GM23248 (cell line): Measurements from ENCODE around the gene CACNA1C. TPM values are rescaled to one million over a fixed set of nuclear protein-coding genes. Genes with fewer than 3 reads are reported as not detected.

Source experiments
- DNase-seq: peaks from one replicate; pipeline ENCODE4 v3.0.0-alpha.2; 2015
- H2AFZ ChIP-seq: fragments of 200-600 bp; sonication (generic); 2 replicates; pipeline ENCODE4 v1.6.1; 2016; ENCODE audit warnings: antibody characterized with exemption
- H3F3A ChIP-seq: fragments of 200-600 bp; sonication (generic); 2 replicates; pipeline ENCODE4 v1.6.1; 2016; ENCODE audit warnings: mild to moderate bottlenecking, antibody characterized with exemption, mixed run types; ENCODE audit not compliant: insufficient read depth
- H3K27ac ChIP-seq: fragments of 200-600 bp; sonication (generic); 2 replicates; pipeline ENCODE4 v1.5.1; 2016; ENCODE audit warnings: mild to moderate bottlenecking
- H3K27me3 ChIP-seq: fragments of 200-600 bp; sonication (generic); replicated peaks from 2 replicates; pipeline ENCODE4 v1.6.1; 2016; ENCODE audit warnings: mild to moderate bottlenecking; ENCODE audit not compliant: insufficient read depth
- H3K36me3 ChIP-seq: fragments of 200-600 bp; sonication (generic); 2 replicates; pipeline ENCODE4 v1.6.1; 2016; ENCODE audit warnings: low read depth, mild to moderate bottlenecking
- H3K4me1 ChIP-seq: fragments of 200-600 bp; sonication (generic); 2 replicates; pipeline ENCODE4 v1.6.1; 2016; ENCODE audit warnings: mild to moderate bottlenecking; ENCODE audit not compliant: insufficient read depth
- H3K4me2 ChIP-seq: fragments of 200-600 bp; sonication (generic); one replicate; pipeline ENCODE4 v1.6.1; 2016; ENCODE audit warnings: mild to moderate bottlenecking; ENCODE audit not compliant: unreplicated experiment
- H3K4me3 ChIP-seq: fragments of 200-600 bp; sonication (generic); 2 replicates; pipeline ENCODE4 v1.5.1; 2016; ENCODE audit warnings: mild to moderate bottlenecking
- H3K79me2 ChIP-seq: fragments of 200-600 bp; sonication (generic); 2 replicates; pipeline ENCODE4 v1.6.1; 2016; ENCODE audit warnings: mild to moderate bottlenecking; ENCODE audit not compliant: insufficient read depth
- H3K9ac ChIP-seq: fragments of 200-600 bp; sonication (generic); 2 replicates; pipeline ENCODE4 v1.6.1; 2016; ENCODE audit warnings: mild to moderate bottlenecking
- H3K9me2 ChIP-seq: fragments of 200-600 bp; sonication (generic); 2 replicates; pipeline ENCODE4 v1.6.1; 2016; ENCODE audit warnings: mixed run types, mild to moderate bottlenecking, moderate library complexity; ENCODE audit not compliant: insufficient read depth
- H3K9me3 ChIP-seq: fragments of 200-600 bp; sonication (generic); one replicate; pipeline ENCODE4 v1.6.1; 2017; ENCODE audit warnings: low read depth
- H4K20me1 ChIP-seq: fragments of 200-600 bp; sonication (generic); 2 replicates; pipeline ENCODE4 v1.6.0; 2016; ENCODE audit not compliant: insufficient read depth
- EZH2 ChIP-seq: fragments of 200-600 bp; sonication (generic); IDR thresholded peaks from 2 replicates; pipeline ENCODE4 v1.6.1; 2018; ENCODE audit warnings: antibody characterized with exemption, mild to moderate bottlenecking; ENCODE audit not compliant: insufficient read depth, poor library complexity, severe bottlenecking
- EZH2phosphoT487 ChIP-seq: fragments of 200-600 bp; sonication (generic); IDR thresholded peaks from 2 replicates; pipeline ENCODE4 v1.6.1; 2018; ENCODE audit warnings: antibody characterized with exemption, moderate library complexity, mild to moderate bottlenecking, low read depth; ENCODE audit not compliant: insufficient read depth
- WGBS, 2 experiments: methylation state at CpG; one replicate each; pipeline ENCODE4 v1.1.6; 2015 to 2017; ENCODE audit warnings: low lambda C conversion rate in 2 of 2, low coverage in 1 of 2; ENCODE audit errors: missing lambda C conversion rate in 2 of 2; 5-methylcytosine and 5-hydroxymethylcytosine counted together
- in situ Hi-C: fragments of 300-500 bp; cut with MboI; formaldehyde crosslinking; loops from 2 replicates; pipeline ENCODE4 v1.15.0; 2020
- polyA plus RNA-seq: library from polyadenylated mRNA; unstranded; fragments of >200 nt; fragmentation: Nextera tagmentation; extraction: Ambion mirVana; gene quantifications from 2 replicates; pipeline ENCODE4 v1.2.1, GENCODE V29; 2016
- total RNA-seq: library from RNA; depleted of rRNA; stranded (reverse); fragments of >200 nt; shearing (Covaris generic); gene quantifications from 2 replicates; pipeline ENCODE4 v1.2.3, GENCODE V29; 2014

CACNA1C gene
- total and polyA plus RNA-seq, 2 experiments from 2014 or later: 4.9 to 11.5 TPM

- H3K9me3 ChIP-seq: no peaks in the 10 kb centered on the region
- H3K4me3 ChIP-seq: no peak overlapping the region
- no peak overlapping the region for H3K27ac ChIP-seq
- no peaks in the 10 kb centered on the region for H3F3A ChIP-seq
- H3K36me3 ChIP-seq: no peaks in the 10 kb centered on the region
- no peak for TF ChIP-seq EZH2phosphoT487
- TF ChIP-seq EZH2: no peak
- no peaks in the 10 kb centered on the region for H3K27me3 ChIP-seq
- no peak overlapping the region for H3K4me2 ChIP-seq
- no peaks in the 10 kb centered on the region for H4K20me1 ChIP-seq
- DNase-seq: no peak
- WGBS, 2 experiments: 96 to 99% methylated on average over 7 of the region's 7 CpGs
- no peaks in the 10 kb centered on the region for H3K4me1 ChIP-seq
- H2AFZ ChIP-seq: no peak overlapping the region
- in situ Hi-C loops: no loop called here
- H3K9me2 ChIP-seq: no peaks in the 10 kb centered on the region
- H3K79me2 ChIP-seq: peaks cover 5% of the 10 kb centered on the region; the same call in 1 of the 2 replicates
- H3K9ac ChIP-seq: no peak overlapping the region
These were observed 358.2 kb downstream of the CACNA1C start for GRCh38 chr12:2411011-2411410.

GRCh38 chr12:2411616-2412304 is 359.0 kb downstream of the CACNA1C start:
- Histone ChIP-seq H3K4me2 (no peak overlapping the region), H3K79me2 (no peaks in the 10 kb centered on the region; the same call in 1 of the 2 replicates), H3F3A (no peaks in the 10 kb centered on the region), H4K20me1 (no peaks in the 10 kb centered on the region), H3K36me3 (no peaks in the 10 kb centered on the region), H3K4me3 (no peak overlapping the region), H3K27me3 (no peaks in the 10 kb centered on the region), H3K9ac (no peak overlapping the region), H3K4me1 (no peaks in the 10 kb centered on the region), H3K9me3 (no peaks in the 10 kb centered on the region), H3K27ac (no peak overlapping the region), H3K9me2 (no peaks in the 10 kb centered on the region), H2AFZ (no peak overlapping the region)
- TF ChIP-seq EZH2 (no peak), EZH2phosphoT487 (no peak)
- in situ Hi-C loops: no loop called here
- 92 to 95% methylated on average over 7 to 12 of the region's 12 CpGs for WGBS, 2 experiments
- DNase-seq: no peak

GRCh38 chr12:2412305-2412643 is 359.5 kb downstream of the CACNA1C start:
- Histone ChIP-seq H3K36me3 (no peaks in the 10 kb centered on the region), H3K9ac (no peak overlapping the region), H3K4me1 (no peaks in the 10 kb centered on the region), H2AFZ (no peak overlapping the region), H3K4me3 (no peak overlapping the region), H3K27me3 (no peaks in the 10 kb centered on the region), H4K20me1 (no peaks in the 10 kb centered on the region), H3K79me2 (no peaks in the 10 kb centered on the region; the same call in 1 of the 2 replicates), H3K9me2 (no peaks in the 10 kb centered on the region), H3K9me3 (no peaks in the 10 kb centered on the region), H3K4me2 (no peak overlapping the region), H3F3A (no peaks in the 10 kb centered on the region), H3K27ac (no peak overlapping the region)
- TF ChIP-seq EZH2phosphoT487: no peak
- no peak for TF ChIP-seq EZH2
- in situ Hi-C loops: no loop called here
- WGBS, 2 experiments: 74 to 77% methylated on average over 9 of the region's 9 CpGs
- no peak for DNase-seq

GRCh38 chr12:2413301-2413700 is 360.5 kb downstream of the CACNA1C start:
- Histone ChIP-seq H3K27me3 (no peaks in the 10 kb centered on the region), H3K4me3 (no peak overlapping the region), H3K9me3 (no peaks in the 10 kb centered on the region), H3K9me2 (no peaks in the 10 kb centered on the region), H3K4me2 (no peak overlapping the region), H3K79me2 (peaks cover 4% of the 10 kb centered on the region; the same call in 1 of the 2 replicates), H4K20me1 (no peaks in the 10 kb centered on the region), H3K36me3 (no peaks in the 10 kb centered on the region), H3K9ac (no peak overlapping the region), H3F3A (no peaks in the 10 kb centered on the region), H3K27ac (no peak overlapping the region), H3K4me1 (no peaks in the 10 kb centered on the region), H2AFZ (no peak overlapping the region)
- in situ Hi-C loops: no loop called here
- TF ChIP-seq EZH2phosphoT487: no peak
- no peak for TF ChIP-seq EZH2
- DNase-seq: no peak
- WGBS, 2 experiments: 98% methylated on average over 8 of the region's 8 CpGs
